ENCODE data around the gene NAA25. TPM values are rescaled to one million over a fixed set of nuclear protein-coding genes. Genes with fewer than 3 reads are reported as not detected.
"Not testable (repeated sequence)": the region's sequence is repeated elsewhere in the genome, so short reads cannot be mapped to it uniquely, and the experiment has no call there.

Gene NAA25
- total and polyA plus RNA-seq, 4 donors = 19.6 to 40.5 (median 21.0) TPM

DNA sequence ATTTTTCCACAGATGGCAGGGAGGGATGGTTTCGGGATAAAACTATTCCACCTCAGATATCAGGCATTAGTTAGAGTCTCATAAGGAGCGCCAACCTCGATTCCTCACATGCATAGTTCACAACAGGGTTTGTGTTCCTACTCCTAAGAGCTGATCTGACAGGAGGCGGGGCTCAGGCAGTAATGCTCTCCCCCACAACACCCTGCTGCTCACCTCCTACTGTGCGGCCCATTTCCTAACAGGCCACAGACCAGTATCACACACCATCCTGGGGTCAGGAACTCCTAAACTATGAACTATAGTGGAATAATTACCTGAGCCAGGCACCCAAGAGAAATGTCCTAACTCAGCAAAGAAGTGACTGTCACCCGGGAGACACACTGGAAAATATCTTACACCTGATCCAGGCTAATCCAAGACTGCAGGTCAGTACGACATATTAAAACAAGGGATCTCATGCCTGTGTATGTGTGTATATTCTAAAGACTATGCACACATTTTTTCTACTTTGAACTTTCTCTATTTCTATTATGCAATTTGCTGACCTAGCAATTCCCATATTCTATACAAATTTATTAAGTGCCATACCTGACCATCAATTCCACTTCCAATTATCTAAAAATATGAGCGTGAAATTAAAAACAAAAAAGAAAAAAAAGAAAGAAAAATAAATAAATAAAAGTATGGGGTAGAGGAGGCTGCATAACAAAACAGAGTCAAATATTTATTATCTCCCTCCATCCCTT, 4.7 kb downstream of the NAA25 start:
- WGBS (ENCODE audit: insufficient coverage) = no CpG with 5 or more reads among the region's 8 CpGs
- peaks cover 20% of the 10 kb centered on the region for H3K36me3 ChIP-seq (ENCODE audit: control insufficient read depth, insufficient read depth, low read length)
- H3K9me3 ChIP-seq (ENCODE audit: control insufficient read depth, insufficient read depth, low read length) = no peaks in the 10 kb centered on the region
- peaks cover 13% of the 10 kb centered on the region for H3K4me1 ChIP-seq (ENCODE audit: control insufficient read depth, insufficient read depth, low read length)
- no peak overlapping the region for H3K27ac ChIP-seq (ENCODE audit: low read depth, low read length)
- no peak for DNase-seq (ENCODE audit: low read depth in 4 of 6, low spot score in 6 of 6)
- H3K27me3 ChIP-seq (ENCODE audit: control insufficient read depth, insufficient read depth, low read length) = no peaks in the 10 kb centered on the region
- no peak overlapping the region for H3K4me3 ChIP-seq (ENCODE audit: low read depth, low read length)

DNA sequence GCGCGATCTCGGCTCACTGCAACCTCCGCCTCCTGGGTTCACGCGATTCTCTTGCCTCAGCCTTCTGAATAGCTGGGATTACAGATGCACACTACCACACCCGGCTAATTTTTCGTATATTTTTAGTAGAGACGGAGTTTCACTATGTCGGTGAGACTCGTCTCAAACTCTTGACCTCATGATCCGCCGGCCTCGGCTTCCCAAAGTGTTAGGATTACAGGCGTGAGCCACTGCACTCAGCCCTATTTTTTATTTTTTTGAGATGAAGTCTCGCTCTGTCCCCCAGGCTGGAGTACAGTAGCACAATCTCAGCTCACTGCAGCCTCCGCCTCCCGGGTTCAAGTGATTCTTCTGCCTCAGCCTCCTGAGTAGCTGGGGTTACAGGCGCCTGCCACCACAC, 5.8 kb downstream of the NAA25 start:
- peaks cover 25% of the 10 kb centered on the region for H3K36me3 ChIP-seq (ENCODE audit: control insufficient read depth, insufficient read depth, low read length)
- not testable (repeated sequence) for H3K27ac ChIP-seq (ENCODE audit: low read depth, low read length); H3K9me3 ChIP-seq (ENCODE audit: control insufficient read depth, insufficient read depth, low read length); H3K27me3 ChIP-seq (ENCODE audit: control insufficient read depth, insufficient read depth, low read length); DNase-seq (ENCODE audit: low read depth in 4 of 6, low spot score in 6 of 6); H3K4me1 ChIP-seq (ENCODE audit: control insufficient read depth, insufficient read depth, low read length); H3K4me3 ChIP-seq (ENCODE audit: low read depth, low read length)
- 90% methylated on average over 13 of the region's 19 CpGs for WGBS (ENCODE audit: insufficient coverage)

DNA sequence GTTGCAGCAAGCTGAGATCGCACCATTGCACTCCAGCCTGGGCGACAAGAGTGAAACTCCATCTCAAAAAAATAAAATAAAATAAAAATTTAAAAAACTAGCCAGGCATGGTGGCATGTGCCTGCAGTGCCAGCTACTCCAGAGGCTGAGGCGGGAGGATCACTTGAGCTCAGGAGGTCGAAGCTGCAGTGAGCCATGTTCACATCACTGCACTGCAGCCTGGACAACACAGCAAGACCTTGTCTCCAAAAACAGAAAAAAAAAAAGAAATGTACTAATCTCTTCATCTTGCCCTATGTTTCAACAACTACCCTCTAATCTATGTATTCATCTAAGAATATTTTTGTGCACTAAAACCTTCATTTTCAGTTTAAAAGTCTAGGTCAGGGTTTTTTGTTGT, 6.5 kb downstream of the NAA25 start:
- peaks cover 29% of the 10 kb centered on the region for H3K36me3 ChIP-seq (ENCODE audit: control insufficient read depth, insufficient read depth, low read length)
- WGBS (ENCODE audit: insufficient coverage) = 90% methylated on average over 2 of the region's 4 CpGs
- no peak for DNase-seq (ENCODE audit: low read depth in 4 of 6, low spot score in 6 of 6)
- no peaks in the 10 kb centered on the region for H3K27me3 ChIP-seq (ENCODE audit: control insufficient read depth, insufficient read depth, low read length)
- H3K4me1 ChIP-seq (ENCODE audit: control insufficient read depth, insufficient read depth, low read length) = peaks cover 8% of the 10 kb centered on the region
- no peak overlapping the region for H3K27ac ChIP-seq (ENCODE audit: low read depth, low read length)
- no peaks in the 10 kb centered on the region for H3K9me3 ChIP-seq (ENCODE audit: control insufficient read depth, insufficient read depth, low read length)
- H3K4me3 ChIP-seq (ENCODE audit: low read depth, low read length) = no peak overlapping the region

DNA sequence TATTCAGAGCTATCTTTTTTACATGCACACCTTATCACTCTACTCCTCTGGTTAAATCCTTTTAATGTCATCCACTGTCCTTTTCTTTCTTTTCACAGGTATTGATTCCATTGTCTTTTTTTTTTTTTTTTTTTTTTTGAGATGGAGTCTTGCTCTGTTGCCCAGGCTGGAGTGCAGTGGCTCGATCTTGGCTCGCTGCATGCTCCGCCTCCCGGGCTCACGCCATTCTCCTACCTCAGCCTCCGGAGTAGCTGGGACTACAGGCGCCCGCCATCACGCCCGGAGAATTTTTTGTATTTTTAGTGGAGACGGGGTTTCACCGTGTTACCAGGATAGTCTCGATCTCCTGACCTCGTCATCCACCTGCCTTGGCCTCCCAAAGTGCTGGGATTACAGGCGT, 8.1 kb downstream of the NAA25 start:
- H3K4me1 ChIP-seq (ENCODE audit: control insufficient read depth, insufficient read depth, low read length); H3K27me3 ChIP-seq (ENCODE audit: control insufficient read depth, insufficient read depth, low read length); H3K27ac ChIP-seq (ENCODE audit: low read depth, low read length); H3K9me3 ChIP-seq (ENCODE audit: control insufficient read depth, insufficient read depth, low read length); DNase-seq (ENCODE audit: low read depth in 4 of 6, low spot score in 6 of 6); H3K4me3 ChIP-seq (ENCODE audit: low read depth, low read length): not testable (repeated sequence)
- H3K36me3 ChIP-seq (ENCODE audit: control insufficient read depth, insufficient read depth, low read length) = peaks cover 30% of the 10 kb centered on the region
- WGBS (ENCODE audit: insufficient coverage) = 100% methylated on average over 5 of the region's 15 CpGs

DNA sequence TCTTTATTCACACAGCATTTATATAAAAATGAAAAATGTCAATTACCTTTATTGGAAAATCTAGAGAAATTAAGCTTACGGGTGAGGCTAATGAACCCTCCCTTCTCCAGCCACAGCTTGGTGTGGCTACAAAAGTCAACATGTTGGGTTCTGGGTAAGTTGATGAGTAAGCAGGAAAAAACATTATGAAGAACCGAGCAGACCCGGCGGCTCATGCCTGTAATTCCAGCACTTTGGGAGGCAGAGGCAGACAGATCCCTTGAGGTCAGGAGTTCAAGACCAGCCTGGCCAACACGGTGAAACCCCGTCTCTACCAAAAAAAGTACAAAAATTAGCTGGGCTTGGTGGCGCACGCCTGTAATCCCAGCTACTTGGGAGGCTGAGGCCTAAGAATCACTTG, 10.9 kb downstream of the NAA25 start:
- H3K27ac ChIP-seq (ENCODE audit: low read depth, low read length) = no peak overlapping the region
- H3K27me3 ChIP-seq (ENCODE audit: control insufficient read depth, insufficient read depth, low read length) = no peaks in the 10 kb centered on the region
- H3K4me1 ChIP-seq (ENCODE audit: control insufficient read depth, insufficient read depth, low read length) = no peaks in the 10 kb centered on the region
- H3K4me3 ChIP-seq (ENCODE audit: low read depth, low read length) = no peak overlapping the region
- DNase-seq (ENCODE audit: low read depth in 4 of 6, low spot score in 6 of 6) = no peak
- peaks cover 27% of the 10 kb centered on the region for H3K36me3 ChIP-seq (ENCODE audit: control insufficient read depth, insufficient read depth, low read length)
- H3K9me3 ChIP-seq (ENCODE audit: control insufficient read depth, insufficient read depth, low read length) = no peaks in the 10 kb centered on the region
- WGBS (ENCODE audit: insufficient coverage) = 95% methylated on average over 7 of the region's 8 CpGs

DNA sequence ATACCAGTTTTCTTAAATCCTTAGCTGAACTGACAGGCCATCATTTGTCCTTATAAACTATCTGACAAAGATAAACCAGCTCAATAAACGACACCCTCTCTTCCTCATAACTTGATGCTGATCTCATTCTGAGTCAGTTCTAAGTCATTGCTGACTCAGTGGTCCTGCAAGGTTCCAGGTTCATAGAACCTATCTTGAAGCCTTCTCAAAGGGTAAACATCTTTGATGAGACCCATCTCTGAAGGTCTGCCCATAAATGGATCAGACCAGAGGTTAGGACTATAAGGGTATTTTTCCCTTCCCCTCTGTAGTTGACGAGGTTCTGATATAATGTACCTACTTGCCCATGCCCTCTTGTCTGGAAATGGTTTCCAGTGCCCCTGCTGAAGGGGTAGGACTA, 11.9 kb downstream of the NAA25 start:
- H3K27me3 ChIP-seq (ENCODE audit: control insufficient read depth, insufficient read depth, low read length) = no peaks in the 10 kb centered on the region
- DNase-seq (ENCODE audit: low read depth in 4 of 6, low spot score in 6 of 6) = no peak
- H3K36me3 ChIP-seq (ENCODE audit: control insufficient read depth, insufficient read depth, low read length) = peaks cover 36% of the 10 kb centered on the region
- H3K4me1 ChIP-seq (ENCODE audit: control insufficient read depth, insufficient read depth, low read length) = no peaks in the 10 kb centered on the region
- 100% methylated on average over 1 of the region's 2 CpGs for WGBS (ENCODE audit: insufficient coverage)
- H3K27ac ChIP-seq (ENCODE audit: low read depth, low read length) = no peak overlapping the region
- no peaks in the 10 kb centered on the region for H3K9me3 ChIP-seq (ENCODE audit: control insufficient read depth, insufficient read depth, low read length)
- H3K4me3 ChIP-seq (ENCODE audit: low read depth, low read length) = no peak overlapping the region

DNA sequence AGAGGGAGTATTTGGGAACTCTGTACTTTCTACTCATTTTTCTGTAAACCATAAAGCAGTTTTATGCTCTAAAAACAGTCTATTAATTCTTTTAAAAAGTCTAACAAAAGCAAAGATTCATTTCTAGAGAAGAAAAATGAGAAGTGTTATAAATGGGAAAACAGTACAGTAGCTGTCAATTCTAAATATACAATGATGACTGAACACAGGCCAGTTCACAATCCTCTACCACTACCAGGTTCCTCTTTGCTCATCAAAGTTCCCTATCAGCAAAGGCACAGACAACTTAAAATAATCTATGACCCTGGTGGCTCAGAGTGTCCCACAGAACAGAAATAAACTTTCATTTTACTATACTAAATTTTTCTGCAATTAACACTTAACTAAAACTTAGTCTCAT, 12.5 kb downstream of the NAA25 start:
- H3K27ac ChIP-seq (ENCODE audit: low read depth, low read length) = no peak overlapping the region

DNA sequence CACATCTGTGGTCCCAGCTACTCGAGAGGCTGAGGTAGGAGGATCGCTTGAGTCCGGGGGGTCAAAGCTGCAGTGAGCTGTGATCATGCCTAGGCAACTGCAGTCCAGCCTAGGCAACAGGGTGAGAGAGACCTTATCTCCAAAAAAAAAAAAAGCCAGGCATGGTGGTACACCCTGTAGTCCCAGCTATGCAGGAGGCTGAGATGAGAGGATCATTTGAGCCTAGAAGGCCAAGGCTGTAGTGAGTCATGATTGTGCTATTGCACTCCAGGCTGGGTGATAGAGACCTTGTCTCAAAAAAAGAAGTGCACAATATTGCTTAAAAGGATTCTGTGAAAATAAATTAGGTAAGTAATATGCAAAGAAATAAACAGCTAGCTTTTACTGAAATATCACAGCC, 17.0 kb downstream of the NAA25 start:
- H3K27ac ChIP-seq (ENCODE audit: low read depth, low read length) = no peak overlapping the region
- whole genome bisulfite sequencing (ENCODE audit: insufficient coverage) = 100% methylated on average over 3 of the region's 3 CpGs

More for the DNA sequence above, 12.5 kb downstream of the NAA25 start:
- no peaks in the 10 kb centered on the region for H3K9me3 ChIP-seq (ENCODE audit: control insufficient read depth, insufficient read depth, low read length)
- H3K4me3 ChIP-seq (ENCODE audit: low read depth, low read length) = no peak overlapping the region
- DNase-seq (ENCODE audit: low read depth in 4 of 6, low spot score in 6 of 6) = no peak
- H3K36me3 ChIP-seq (ENCODE audit: control insufficient read depth, insufficient read depth, low read length) = peaks cover 38% of the 10 kb centered on the region
- no peaks in the 10 kb centered on the region for H3K27me3 ChIP-seq (ENCODE audit: control insufficient read depth, insufficient read depth, low read length)
- no peaks in the 10 kb centered on the region for H3K4me1 ChIP-seq (ENCODE audit: control insufficient read depth, insufficient read depth, low read length)

DNA sequence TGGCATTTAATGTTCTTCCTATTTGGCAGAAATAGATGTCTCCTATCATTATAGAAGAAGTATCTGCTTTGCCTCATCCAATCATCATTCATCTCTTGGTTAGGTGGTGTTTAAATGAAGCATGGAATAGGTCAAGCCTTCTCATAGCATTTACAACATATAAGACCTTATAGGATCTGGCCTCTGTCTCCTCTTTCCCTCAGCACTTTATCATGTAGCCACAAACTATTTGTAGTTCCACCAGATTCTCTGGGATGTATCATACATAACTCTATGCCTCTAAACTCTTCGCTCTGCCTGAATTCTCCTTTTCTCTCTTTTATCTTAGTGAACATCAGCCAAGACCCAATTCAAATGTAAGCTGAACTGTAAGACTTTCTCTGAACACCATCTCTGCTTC, 20.7 kb downstream of the NAA25 start:
- no peaks in the 10 kb centered on the region for H3K27me3 ChIP-seq (ENCODE audit: control insufficient read depth, insufficient read depth, low read length)
- no peaks in the 10 kb centered on the region for H3K4me1 ChIP-seq (ENCODE audit: control insufficient read depth, insufficient read depth, low read length)
- H3K27ac ChIP-seq (ENCODE audit: low read depth, low read length) = no peak overlapping the region
- no peak overlapping the region for H3K4me3 ChIP-seq (ENCODE audit: low read depth, low read length)
- peaks cover 46% of the 10 kb centered on the region for H3K36me3 ChIP-seq (ENCODE audit: control insufficient read depth, insufficient read depth, low read length)
- no peak for DNase-seq (ENCODE audit: low read depth in 4 of 6, low spot score in 6 of 6)
- 100% methylated on average over 1 of the region's 1 CpG for WGBS (ENCODE audit: insufficient coverage)
- H3K9me3 ChIP-seq (ENCODE audit: control insufficient read depth, insufficient read depth, low read length) = no peaks in the 10 kb centered on the region

More for the DNA sequence above, 17.0 kb downstream of the NAA25 start:
- H3K9me3 ChIP-seq (ENCODE audit: control insufficient read depth, insufficient read depth, low read length) = no peaks in the 10 kb centered on the region
- no peaks in the 10 kb centered on the region for H3K4me1 ChIP-seq (ENCODE audit: control insufficient read depth, insufficient read depth, low read length)
- no peaks in the 10 kb centered on the region for H3K27me3 ChIP-seq (ENCODE audit: control insufficient read depth, insufficient read depth, low read length)
- peaks cover 32% of the 10 kb centered on the region for H3K36me3 ChIP-seq (ENCODE audit: control insufficient read depth, insufficient read depth, low read length)
- DNase-seq (ENCODE audit: low read depth in 4 of 6, low spot score in 6 of 6) = no peak
- H3K4me3 ChIP-seq (ENCODE audit: low read depth, low read length) = no peak overlapping the region

DNA sequence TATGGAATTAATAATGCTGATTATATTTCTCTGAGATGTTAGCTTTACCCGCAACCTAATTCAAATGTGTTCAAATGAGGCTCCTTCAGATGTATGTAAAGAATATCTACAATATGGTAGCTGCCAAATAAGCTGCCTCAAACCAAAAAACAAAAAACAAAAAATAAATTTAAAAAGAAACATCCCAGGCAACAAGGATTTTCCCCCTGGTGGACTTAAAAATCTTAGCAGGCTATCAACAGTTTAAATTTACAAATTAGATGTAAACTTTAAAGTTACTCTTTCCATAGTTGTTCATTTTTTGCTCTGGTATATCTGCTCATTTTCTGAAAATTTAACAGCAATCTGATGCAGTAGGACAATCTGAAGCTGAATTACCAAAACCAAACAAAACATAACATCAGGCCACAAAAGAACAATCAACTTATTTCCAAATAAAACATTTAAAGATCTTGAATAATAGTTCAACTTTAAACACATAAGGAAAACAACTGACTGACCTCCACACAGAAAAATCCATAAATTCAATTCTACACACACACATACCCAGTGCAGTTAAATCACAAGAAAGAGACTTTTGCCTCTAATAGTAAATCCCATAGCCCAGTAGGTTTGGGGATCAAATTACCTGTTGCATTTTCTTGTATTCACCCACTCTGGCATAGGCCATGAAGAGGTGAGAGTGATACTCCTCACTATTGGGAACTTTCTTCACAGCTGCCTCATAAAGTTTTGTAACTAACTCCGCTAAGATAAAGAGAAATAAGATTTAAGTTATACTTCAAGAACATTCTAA, 21.3 kb downstream of the NAA25 start:
- Histone ChIP-seq H3K36me3 (ENCODE audit: control insufficient read depth, insufficient read depth, low read length) (peaks cover 43% of the 10 kb centered on the region), H3K27ac (ENCODE audit: low read depth, low read length) (no peak overlapping the region)

More for the DNA sequence above, 21.3 kb downstream of the NAA25 start:
- no peak for DNase-seq (ENCODE audit: low read depth in 4 of 6, low spot score in 6 of 6)
- WGBS (ENCODE audit: insufficient coverage) = no CpG with 5 or more reads among the region's 2 CpGs
- Histone ChIP-seq H3K9me3 (ENCODE audit: control insufficient read depth, insufficient read depth, low read length) (no peaks in the 10 kb centered on the region), H3K4me1 (ENCODE audit: control insufficient read depth, insufficient read depth, low read length) (no peaks in the 10 kb centered on the region), H3K27me3 (ENCODE audit: control insufficient read depth, insufficient read depth, low read length) (no peaks in the 10 kb centered on the region), H3K4me3 (ENCODE audit: low read depth, low read length) (no peak overlapping the region)

Measured in spinal cord (tissue), 10 donors.